Esophagus muscularis mucosa (tissue), 2 donors: ENCODE measurements around the gene PTPRK.

Experiments
- POLR2A ChIP-seq: fragments of 450-650 bp; IDR thresholded peaks from one replicate; pipeline ENCODE4 v1.6.1; 2017; ENCODE audit warnings: antibody characterized with exemption, moderate library complexity, mild to moderate bottlenecking, low read depth
- POLR2AphosphoS5 ChIP-seq, 2 donors: sonication (generic); formaldehyde crosslinking; IDR thresholded peaks; one replicate each; pipeline ENCODE4 v1.6.1; 2017; ENCODE audit warnings: antibody characterized with exemption in 2 of 2

GRCh38 chr6:128319946-128320345 is 200.5 kb downstream of the PTPRK start:
- TF ChIP-seq POLR2A = no peak
- TF ChIP-seq POLR2AphosphoS5 (IDR thresholded peaks at IDR 0.05) = no peak
